GM23338 (cell line): ENCODE measurements around the gene ZFYVE26.

ENCODE experiments used
- EZH2 ChIP-seq: fragments of 200-600 bp; sonication (generic); IDR thresholded peaks from one replicate; pipeline ENCODE4 v1.8.0; 2017; ENCODE audit warnings: antibody characterized with exemption, mild to moderate bottlenecking, low read depth; ENCODE audit not compliant: unreplicated experiment
- EZH2phosphoT487 ChIP-seq: fragments of 200-600 bp; sonication (generic); IDR thresholded peaks from one replicate; pipeline ENCODE4 v1.8.1; 2018; ENCODE audit warnings: antibody characterized with exemption; ENCODE audit not compliant: unreplicated experiment
- POLR2AphosphoS5 ChIP-seq: IDR thresholded peaks from 2 replicates; pipeline ENCODE4 v1.6.1; 2016; ENCODE audit warnings: antibody characterized with exemption, low read depth
- STAT1 ChIP-seq: IDR thresholded peaks from one replicate; pipeline ENCODE4 v1.6.1; 2016; ENCODE audit warnings: antibody characterized with exemption; ENCODE audit not compliant: unreplicated experiment
- TF ChIP-seq, protein P1 (sequence below), 2 experiments: fragments of 200-600 bp in 1 of 2; sonication (generic) in 1 of 2; conservative IDR thresholded peaks; 2 replicates each; pipeline versions ENCODE4 v1.5.1 to v1.6.1; 2016 to 2017; ENCODE audit warnings: antibody characterized with exemption in 2 of 2, low read depth in 2 of 2, mild to moderate bottlenecking in 2 of 2, moderate library complexity in 1 of 2
- TF ChIP-seq, protein P2 (sequence below): IDR thresholded peaks from one replicate; pipeline ENCODE4 v1.6.1; 2018; ENCODE audit warnings: antibody characterized with exemption; ENCODE audit not compliant: unreplicated experiment

GRCh38 chr14:67835596-67835995 is 19.2 kb upstream of the ZFYVE26 start:
- TF ChIP-seq, protein P1, sequence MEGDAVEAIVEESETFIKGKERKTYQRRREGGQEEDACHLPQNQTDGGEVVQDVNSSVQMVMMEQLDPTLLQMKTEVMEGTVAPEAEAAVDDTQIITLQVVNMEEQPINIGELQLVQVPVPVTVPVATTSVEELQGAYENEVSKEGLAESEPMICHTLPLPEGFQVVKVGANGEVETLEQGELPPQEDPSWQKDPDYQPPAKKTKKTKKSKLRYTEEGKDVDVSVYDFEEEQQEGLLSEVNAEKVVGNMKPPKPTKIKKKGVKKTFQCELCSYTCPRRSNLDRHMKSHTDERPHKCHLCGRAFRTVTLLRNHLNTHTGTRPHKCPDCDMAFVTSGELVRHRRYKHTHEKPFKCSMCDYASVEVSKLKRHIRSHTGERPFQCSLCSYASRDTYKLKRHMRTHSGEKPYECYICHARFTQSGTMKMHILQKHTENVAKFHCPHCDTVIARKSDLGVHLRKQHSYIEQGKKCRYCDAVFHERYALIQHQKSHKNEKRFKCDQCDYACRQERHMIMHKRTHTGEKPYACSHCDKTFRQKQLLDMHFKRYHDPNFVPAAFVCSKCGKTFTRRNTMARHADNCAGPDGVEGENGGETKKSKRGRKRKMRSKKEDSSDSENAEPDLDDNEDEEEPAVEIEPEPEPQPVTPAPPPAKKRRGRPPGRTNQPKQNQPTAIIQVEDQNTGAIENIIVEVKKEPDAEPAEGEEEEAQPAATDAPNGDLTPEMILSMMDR (conservative IDR thresholded peaks at IDR 0.05; ENCODE audit: low read depth in 2 of 2): no peak
- no peak for TF ChIP-seq POLR2AphosphoS5
- no peak for TF ChIP-seq EZH2
- no peak for TF ChIP-seq STAT1
- TF ChIP-seq, protein P2, sequence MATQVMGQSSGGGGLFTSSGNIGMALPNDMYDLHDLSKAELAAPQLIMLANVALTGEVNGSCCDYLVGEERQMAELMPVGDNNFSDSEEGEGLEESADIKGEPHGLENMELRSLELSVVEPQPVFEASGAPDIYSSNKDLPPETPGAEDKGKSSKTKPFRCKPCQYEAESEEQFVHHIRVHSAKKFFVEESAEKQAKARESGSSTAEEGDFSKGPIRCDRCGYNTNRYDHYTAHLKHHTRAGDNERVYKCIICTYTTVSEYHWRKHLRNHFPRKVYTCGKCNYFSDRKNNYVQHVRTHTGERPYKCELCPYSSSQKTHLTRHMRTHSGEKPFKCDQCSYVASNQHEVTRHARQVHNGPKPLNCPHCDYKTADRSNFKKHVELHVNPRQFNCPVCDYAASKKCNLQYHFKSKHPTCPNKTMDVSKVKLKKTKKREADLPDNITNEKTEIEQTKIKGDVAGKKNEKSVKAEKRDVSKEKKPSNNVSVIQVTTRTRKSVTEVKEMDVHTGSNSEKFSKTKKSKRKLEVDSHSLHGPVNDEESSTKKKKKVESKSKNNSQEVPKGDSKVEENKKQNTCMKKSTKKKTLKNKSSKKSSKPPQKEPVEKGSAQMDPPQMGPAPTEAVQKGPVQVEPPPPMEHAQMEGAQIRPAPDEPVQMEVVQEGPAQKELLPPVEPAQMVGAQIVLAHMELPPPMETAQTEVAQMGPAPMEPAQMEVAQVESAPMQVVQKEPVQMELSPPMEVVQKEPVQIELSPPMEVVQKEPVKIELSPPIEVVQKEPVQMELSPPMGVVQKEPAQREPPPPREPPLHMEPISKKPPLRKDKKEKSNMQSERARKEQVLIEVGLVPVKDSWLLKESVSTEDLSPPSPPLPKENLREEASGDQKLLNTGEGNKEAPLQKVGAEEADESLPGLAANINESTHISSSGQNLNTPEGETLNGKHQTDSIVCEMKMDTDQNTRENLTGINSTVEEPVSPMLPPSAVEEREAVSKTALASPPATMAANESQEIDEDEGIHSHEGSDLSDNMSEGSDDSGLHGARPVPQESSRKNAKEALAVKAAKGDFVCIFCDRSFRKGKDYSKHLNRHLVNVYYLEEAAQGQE: no peak
- TF ChIP-seq EZH2phosphoT487: no peak
